Measurements from ENCODE around the gene BUB1.
"Not testable (repeated sequence)": the region's sequence is repeated elsewhere in the genome, so short reads cannot be mapped to it uniquely, and the experiment has no call there.

BUB1 gene

GRCh38 chr2:110589677-110590330 is 88.1 kb downstream of the BUB1 start:
- DNase-seq = not testable (repeated sequence)

DNA sequence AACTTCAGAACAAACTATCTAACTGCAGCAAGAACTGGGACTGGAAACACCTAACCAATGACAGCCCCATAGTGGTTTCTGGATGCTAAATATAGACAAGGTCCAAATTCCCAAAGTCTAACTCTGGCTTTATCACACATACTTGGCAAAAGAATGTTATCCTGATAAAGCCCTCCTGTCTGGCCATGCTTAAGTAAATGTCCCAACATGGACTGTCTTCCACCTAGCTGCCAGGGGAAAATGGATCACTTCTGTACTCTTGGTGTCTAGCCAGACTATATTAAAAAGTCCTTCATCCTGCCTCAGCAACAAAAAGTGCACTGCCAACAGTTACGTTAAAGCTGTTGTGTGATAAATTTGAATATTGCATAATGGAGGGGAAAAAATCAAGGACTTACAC is 89.3 kb downstream of the BUB1 start:
- not testable (repeated sequence) for DNase-seq

All from DMS153 (cell line).